PFSK-1 (cell line): Measurements from ENCODE around the gene STK25.

Experiments used
- FOXP2 ChIP-seq: optimal IDR thresholded peaks from 2 replicates; pipeline ENCODE3; 2011; ENCODE audit warnings: borderline replicate concordance, control low read depth, inconsistent platforms; ENCODE audit not compliant: insufficient read depth; ENCODE audit errors: extremely low read length, extremely low read depth
- POLR2AphosphoS5 ChIP-seq: IDR thresholded peaks from 2 replicates; pipeline ENCODE4 v1.6.1; 2012; ENCODE audit warnings: low read depth, mild to moderate bottlenecking, control low read depth, low read length, moderate library complexity
- REST ChIP-seq, 2 experiments: IDR thresholded peaks; 2 replicates each; pipeline versions ENCODE4 v1.6.1 to v1.8.0; 2011 to 2012; ENCODE audit warnings: low read depth in 2 of 2, low read length in 2 of 2, control low read depth in 1 of 2, inconsistent platforms in 1 of 2, mild to moderate bottlenecking in 1 of 2, moderate library complexity in 1 of 2; ENCODE audit not compliant: insufficient read depth in 1 of 2
- SIN3A ChIP-seq: IDR thresholded peaks from 2 replicates; pipeline ENCODE4 v1.6.1; 2012; ENCODE audit warnings: mild to moderate bottlenecking, low read length, moderate library complexity, borderline replicate concordance; ENCODE audit not compliant: insufficient read depth
- TAF1 ChIP-seq: IDR thresholded peaks from 2 replicates; pipeline ENCODE4 v1.6.1; 2012; ENCODE audit warnings: low read length, control low read depth, borderline replicate concordance; ENCODE audit not compliant: insufficient read depth

The STK25 gene

GRCh38 chr2:241443486-241444223 lies 64.7 kb downstream of the STK25 start:
- TF ChIP-seq FOXP2 (no peak), POLR2AphosphoS5 (no peak), SIN3A (no peak), TAF1 (no peak), REST (IDR thresholded peaks at IDR 0.05; ENCODE audit: insufficient read depth in 1 of 2, low read depth in 2 of 2, low read length in 2 of 2) (no peak)
